PC-9 (cell line): Measurements from ENCODE around the gene FBP1. TPM values are rescaled to one million over a fixed set of nuclear protein-coding genes. Genes with fewer than 3 reads are reported as not detected.

Experiments
- BruUV-seq: library from RNA; stranded (reverse); fragments of 400-500 nt; replicated peaks from 2 replicates; lab custom pipeline; 2021; lab: Mats Ljungman, UMichigan
- CTCF ChIA-PET: fragments of 300-600 bp; sonication (Branson Sonifier 250); formaldehyde crosslinking; loops from one replicate; lab custom pipeline; 2022; ENCODE audit warnings: antibody characterized with exemption; lab: Charles Lee
- POLR2A ChIA-PET: fragments of 300-600 bp; sonication (Branson Sonifier 250); formaldehyde crosslinking; loops from one replicate; lab custom pipeline; 2022; ENCODE audit warnings: antibody characterized with exemption; ENCODE audit not compliant: unreplicated experiment; lab: Charles Lee
- DNase-seq, 2 experiments: peaks; one replicate each; pipeline versions ENCODE4 v3.0.0 to v3.0.0-alpha.2; 2015 to 2022; ENCODE audit warnings: mixed read lengths in 1 of 2
- H2AFZ ChIP-seq: fragments of 200-600 bp; sonication (generic); 2 replicates; pipeline ENCODE4 v1.8.1; 2017; ENCODE audit warnings: antibody characterized with exemption
- H3F3A ChIP-seq: fragments of 200-600 bp; sonication (generic); 2 replicates; pipeline ENCODE4 v1.8.1; 2017; ENCODE audit warnings: antibody characterized with exemption, mild to moderate bottlenecking, low read depth; ENCODE audit not compliant: insufficient read depth
- H3K27ac ChIP-seq: fragments of 200-600 bp; sonication (generic); 2 replicates; pipeline ENCODE4 v1.6.1; 2016; ENCODE audit warnings: mixed run types
- H3K27me3 ChIP-seq: fragments of 200-600 bp; sonication (generic); 2 replicates; pipeline ENCODE4 v1.6.1; 2016; ENCODE audit warnings: low read depth, mixed run types; ENCODE audit not compliant: insufficient read depth
- H3K36me3 ChIP-seq: fragments of 200-600 bp; sonication (generic); 2 replicates; pipeline ENCODE4 v1.6.1; 2016; ENCODE audit warnings: low read depth, mixed run types
- H3K4me1 ChIP-seq: fragments of 200-600 bp; sonication (generic); replicated peaks from 2 replicates; pipeline ENCODE4 v1.6.1; 2016; ENCODE audit warnings: mixed run types; ENCODE audit not compliant: insufficient read depth
- H3K4me2 ChIP-seq: fragments of 200-600 bp; sonication (generic); 2 replicates; pipeline ENCODE4 v1.6.1; 2017; ENCODE audit warnings: mixed run types
- H3K4me3 ChIP-seq: fragments of 200-600 bp; sonication (generic); 2 replicates; pipeline ENCODE4 v1.6.1; 2016; ENCODE audit warnings: mixed run types
- H3K79me2 ChIP-seq: fragments of 200-600 bp; sonication (generic); 2 replicates; pipeline ENCODE4 v1.6.1; 2017; ENCODE audit warnings: low read depth, mixed run types
- H3K9me2 ChIP-seq: fragments of 200-600 bp; sonication (generic); 2 replicates; pipeline ENCODE4 v1.8.1; 2017; ENCODE audit warnings: mild to moderate bottlenecking; ENCODE audit not compliant: insufficient read depth
- H3K9me3 ChIP-seq: fragments of 200-600 bp; sonication (generic); 2 replicates; pipeline ENCODE4 v1.8.1; 2016; ENCODE audit warnings: low read depth; ENCODE audit not compliant: insufficient read depth
- H4K20me1 ChIP-seq: fragments of 200-600 bp; sonication (generic); 2 replicates; pipeline ENCODE4 v1.8.1; 2017; ENCODE audit not compliant: insufficient read depth
- EZH2 ChIP-seq: fragments of 200-600 bp; sonication (generic); IDR thresholded peaks from 2 replicates; pipeline ENCODE4 v1.8.0; 2017; ENCODE audit warnings: antibody characterized with exemption, low read depth
- intact Hi-C: fragments of 100-400 bp; cut with micrococcal nuclease; formaldehyde crosslinking; loops from one replicate; pipeline ENCODE4 v1.10.0; 2022; ENCODE audit not compliant: unreplicated experiment
- total RNA-seq: library from RNA; stranded (reverse); gene quantifications from 2 replicates; pipeline ENCODE4 v1.2.3, GENCODE V29; 2021
- TF ChIP-seq, protein P1 (sequence below): fragments of 200-600 bp; sonication (generic); conservative IDR thresholded peaks from 2 replicates; pipeline ENCODE4 v1.6.1; 2017; ENCODE audit warnings: mixed run types, antibody characterized with exemption, mild to moderate bottlenecking, moderate library complexity

The FBP1 gene
- total RNA-seq, 1 experiment from 2014 or later: 34.9 TPM

DNA sequence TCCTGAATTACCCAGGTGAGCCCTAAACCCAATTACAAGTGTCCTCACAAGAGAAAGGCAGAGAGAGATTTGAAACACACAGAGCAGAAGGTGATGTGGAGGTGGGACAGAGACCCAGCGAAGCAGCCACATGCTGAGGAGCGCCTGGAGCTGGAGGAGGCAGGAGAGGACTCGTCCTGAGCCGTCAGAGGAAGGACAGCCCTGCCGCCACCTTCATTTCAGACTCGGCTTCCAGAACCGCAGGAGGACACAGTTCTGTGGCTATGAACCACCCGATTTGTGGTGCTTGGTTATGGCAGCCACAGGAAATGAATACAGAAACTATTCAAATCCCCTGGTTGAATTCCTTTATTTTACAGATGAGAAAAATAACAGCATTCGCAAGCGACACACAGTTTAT, 16.4 kb upstream of the FBP1 start:
- H4K20me1 ChIP-seq: no peaks in the 10 kb centered on the region
- no peaks in the 10 kb centered on the region for H3K36me3 ChIP-seq
- peaks cover 10% of the 10 kb centered on the region for H3F3A ChIP-seq
- H3K9me3 ChIP-seq: no peaks in the 10 kb centered on the region
- DNase-seq: no peak
- no peak overlapping the region for H3K4me3 ChIP-seq
- BruUV-seq: no TSS peak
- POLR2A ChIA-PET: no interaction called here
- H3K9me2 ChIP-seq: no peaks in the 10 kb centered on the region
- CTCF ChIA-PET: no interaction called here
- intact Hi-C loops: no loop called here
- H3K4me2 ChIP-seq: no peak overlapping the region
- no peaks in the 10 kb centered on the region for H3K27me3 ChIP-seq
- TF ChIP-seq, protein P1, sequence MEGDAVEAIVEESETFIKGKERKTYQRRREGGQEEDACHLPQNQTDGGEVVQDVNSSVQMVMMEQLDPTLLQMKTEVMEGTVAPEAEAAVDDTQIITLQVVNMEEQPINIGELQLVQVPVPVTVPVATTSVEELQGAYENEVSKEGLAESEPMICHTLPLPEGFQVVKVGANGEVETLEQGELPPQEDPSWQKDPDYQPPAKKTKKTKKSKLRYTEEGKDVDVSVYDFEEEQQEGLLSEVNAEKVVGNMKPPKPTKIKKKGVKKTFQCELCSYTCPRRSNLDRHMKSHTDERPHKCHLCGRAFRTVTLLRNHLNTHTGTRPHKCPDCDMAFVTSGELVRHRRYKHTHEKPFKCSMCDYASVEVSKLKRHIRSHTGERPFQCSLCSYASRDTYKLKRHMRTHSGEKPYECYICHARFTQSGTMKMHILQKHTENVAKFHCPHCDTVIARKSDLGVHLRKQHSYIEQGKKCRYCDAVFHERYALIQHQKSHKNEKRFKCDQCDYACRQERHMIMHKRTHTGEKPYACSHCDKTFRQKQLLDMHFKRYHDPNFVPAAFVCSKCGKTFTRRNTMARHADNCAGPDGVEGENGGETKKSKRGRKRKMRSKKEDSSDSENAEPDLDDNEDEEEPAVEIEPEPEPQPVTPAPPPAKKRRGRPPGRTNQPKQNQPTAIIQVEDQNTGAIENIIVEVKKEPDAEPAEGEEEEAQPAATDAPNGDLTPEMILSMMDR: no peak
- no peak for TF ChIP-seq EZH2
- H3K4me1 ChIP-seq: peaks cover 17% of the 10 kb centered on the region
- no peaks in the 10 kb centered on the region for H3K79me2 ChIP-seq
- H2AFZ ChIP-seq: peak overlapping the region; percentile 16; the same call in 1 of the 2 replicates
- no peak overlapping the region for H3K27ac ChIP-seq

DNA sequence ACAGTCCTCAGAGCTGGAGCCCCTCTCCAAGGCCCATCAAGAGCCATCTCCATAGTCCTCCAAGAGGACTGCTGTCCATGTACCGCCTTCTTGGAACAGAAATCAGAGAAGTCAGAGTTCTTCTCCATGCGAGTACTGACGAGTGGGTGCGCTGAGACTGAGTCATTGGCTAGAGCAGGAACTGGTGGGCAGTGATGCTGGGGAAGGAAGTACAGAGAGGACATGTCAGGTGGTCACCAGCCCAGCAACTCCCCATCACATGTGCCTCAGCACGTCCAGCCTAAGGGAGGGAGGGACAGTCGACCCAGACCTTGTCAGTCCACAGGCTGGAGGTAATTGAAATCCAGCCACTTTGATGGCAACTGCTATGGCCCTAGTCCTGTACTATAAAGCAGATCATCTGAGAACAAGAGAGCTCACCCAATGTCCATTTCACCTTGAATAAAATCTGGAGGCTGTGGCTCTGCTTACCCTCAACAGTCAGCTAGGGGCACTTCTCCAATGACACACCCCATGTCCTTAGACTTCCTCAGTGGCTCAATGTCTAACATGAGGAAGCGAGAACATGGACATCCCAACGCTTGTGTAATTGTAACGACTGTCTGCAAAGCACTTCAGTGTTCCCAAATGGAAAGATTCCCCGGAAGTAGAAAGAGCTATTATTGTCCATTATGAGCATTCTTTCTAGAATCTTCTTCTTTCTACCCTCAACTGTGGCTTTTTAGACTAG, 15.0 kb upstream of the FBP1 start:
- Histone ChIP-seq H3K9me2 (no peaks in the 10 kb centered on the region), H2AFZ (no peak overlapping the region), H3K4me1 (peaks cover 31% of the 10 kb centered on the region), H3K9me3 (no peaks in the 10 kb centered on the region), H4K20me1 (no peaks in the 10 kb centered on the region), H3F3A (peaks cover 24% of the 10 kb centered on the region), H3K4me3 (no peak overlapping the region), H3K79me2 (no peaks in the 10 kb centered on the region), H3K27me3 (no peaks in the 10 kb centered on the region), H3K27ac (no peak overlapping the region), H3K4me2 (no peak overlapping the region), H3K36me3 (no peaks in the 10 kb centered on the region)
- ChIA-PET POLR2A (no interaction called here), CTCF (no interaction called here)
- DNase-seq: no peak
- BruUV-seq: no TSS peak
- intact Hi-C loops: no loop called here
- TF ChIP-seq EZH2: no peak
- TF ChIP-seq, protein P1: no peak

DNA sequence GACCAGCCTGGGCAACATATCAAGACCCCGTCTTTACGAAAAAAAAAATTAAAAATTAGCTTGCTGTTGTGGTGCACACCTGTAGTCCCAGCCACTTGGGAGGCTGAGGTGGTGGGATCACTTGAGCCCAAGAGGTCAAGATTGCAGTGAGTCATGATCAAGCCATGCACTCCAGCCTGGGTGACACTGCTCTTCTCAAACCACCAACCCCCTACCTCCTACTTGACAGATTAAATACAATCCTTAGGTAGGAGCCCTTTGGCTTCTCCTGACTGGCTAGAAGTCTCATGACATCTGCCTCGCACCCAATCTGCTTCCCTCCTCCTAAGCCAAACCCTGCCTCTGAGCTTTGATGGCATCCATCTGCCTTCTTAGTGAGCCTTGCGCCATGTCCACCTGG, 11.6 kb upstream of the FBP1 start:
- POLR2A ChIA-PET: interaction anchor here (0.8 kb wide), 1 partner anchor 1224 kb away, joined by 7 read pairs; the partner anchor contains the start of gene ERCC6L2
- TF ChIP-seq, protein P1: no peak
- TF ChIP-seq EZH2: no peak
- Histone ChIP-seq H3K4me2 (peak overlapping the region; percentile 72), H3K9me2 (no peaks in the 10 kb centered on the region), H3K4me3 (no peak overlapping the region), H3F3A (peaks cover 52% of the 10 kb centered on the region), H3K27ac (peak overlapping the region; percentile 95), H3K79me2 (no peaks in the 10 kb centered on the region), H2AFZ (no peak overlapping the region), H3K4me1 (peaks cover 58% of the 10 kb centered on the region), H3K9me3 (no peaks in the 10 kb centered on the region), H3K27me3 (no peaks in the 10 kb centered on the region), H3K36me3 (no peaks in the 10 kb centered on the region), H4K20me1 (no peaks in the 10 kb centered on the region)
- peak in 1 of 2 experiments; percentile 70 for DNase-seq
- CTCF ChIA-PET: interaction anchor here (0.6 to 0.7 kb wide), 2 partner anchors 11 to 19 kb away, joined by 3 to 5 read pairs; partner anchors contain the start of gene FBP1
- intact Hi-C loops: no loop called here
- BruUV-seq: no TSS peak
